Erythroblast (primary cell): Measurements from ENCODE around the gene ZNF180.
"Not testable (repeated sequence)": the region's sequence is repeated elsewhere in the genome, so short reads cannot be mapped to it uniquely, and the experiment has no call there.

Experiments used
- DNase-seq, 2 experiments: peaks; one replicate each; lab custom pipeline; 2025; lab: John Stamatoyannopoulos, UW
- GATA1 ChIP-seq: IDR thresholded peaks from 2 replicates; pipeline ENCODE4 v1.6.1; 2011; ENCODE audit warnings: low read depth, mild to moderate bottlenecking, control low read depth, low read length, moderate library complexity
- POLR2A ChIP-seq: IDR thresholded peaks from 2 replicates; pipeline ENCODE4 v1.6.1; 2011; ENCODE audit warnings: mild to moderate bottlenecking, low read length

The ZNF180 gene

DNA sequence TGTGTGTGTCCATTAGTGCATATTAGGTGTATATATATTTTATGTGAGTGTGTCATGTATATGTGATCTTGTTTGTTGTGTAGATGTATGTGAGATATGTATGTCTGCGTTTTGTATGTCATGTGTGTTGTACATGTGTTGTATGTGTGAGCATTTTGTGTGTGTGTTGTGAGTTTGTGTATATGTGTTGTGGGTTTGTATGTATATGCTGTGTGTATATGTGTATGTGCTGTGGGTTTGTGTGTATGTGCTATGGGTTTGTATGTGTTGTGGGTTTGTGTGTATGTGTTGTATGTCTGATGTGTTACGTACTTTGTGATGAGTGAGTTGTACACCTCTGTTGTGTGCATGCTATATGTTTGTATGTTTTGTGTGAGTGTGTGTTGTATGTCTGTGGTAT, 21.0 kb upstream of the ZNF180 start:
- TF ChIP-seq GATA1 (no peak), POLR2A (no peak)
- DNase-seq: no peak

DNA sequence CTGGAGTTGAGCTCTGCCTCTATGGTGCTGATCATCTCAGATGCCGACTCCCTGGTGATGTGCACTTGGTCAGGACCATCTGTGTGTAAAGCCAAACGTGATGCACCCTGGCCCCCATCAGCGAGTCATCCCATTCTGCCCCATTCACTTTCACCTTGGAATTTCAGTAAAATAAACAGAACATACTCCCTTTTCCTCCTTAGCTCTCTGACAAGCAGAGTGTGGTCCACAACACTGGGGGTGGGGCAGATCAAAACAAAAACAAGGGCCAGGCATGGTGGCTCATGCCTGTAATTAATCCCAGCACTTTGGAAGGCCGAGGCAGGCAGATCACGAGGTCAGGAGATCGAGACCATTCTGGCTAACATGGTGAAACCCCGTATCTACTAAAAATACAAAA, 16.8 kb upstream of the ZNF180 start:
- DNase-seq: no peak
- TF ChIP-seq GATA1 (no peak), POLR2A (no peak)

DNA sequence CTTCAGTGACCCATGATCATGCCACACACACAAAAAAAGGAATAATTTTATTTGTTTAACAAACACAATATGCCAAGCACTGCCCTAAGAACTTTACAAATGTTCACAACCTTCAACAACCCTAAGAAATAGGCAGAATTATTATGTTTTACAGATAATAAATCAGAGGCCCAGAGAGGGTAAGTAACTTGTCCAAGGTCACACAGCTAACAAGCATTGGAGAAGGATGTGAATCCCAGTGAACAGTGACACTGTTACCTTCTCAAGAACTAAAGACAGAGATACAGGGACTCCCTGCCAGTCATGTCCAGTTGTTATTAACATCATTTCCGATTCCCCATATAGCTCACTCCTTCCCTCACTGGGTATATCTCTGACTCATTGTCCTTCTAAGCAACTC, 15.6 kb upstream of the ZNF180 start:
- DNase-seq: no peak
- TF ChIP-seq GATA1 (no peak), POLR2A (no peak)

DNA sequence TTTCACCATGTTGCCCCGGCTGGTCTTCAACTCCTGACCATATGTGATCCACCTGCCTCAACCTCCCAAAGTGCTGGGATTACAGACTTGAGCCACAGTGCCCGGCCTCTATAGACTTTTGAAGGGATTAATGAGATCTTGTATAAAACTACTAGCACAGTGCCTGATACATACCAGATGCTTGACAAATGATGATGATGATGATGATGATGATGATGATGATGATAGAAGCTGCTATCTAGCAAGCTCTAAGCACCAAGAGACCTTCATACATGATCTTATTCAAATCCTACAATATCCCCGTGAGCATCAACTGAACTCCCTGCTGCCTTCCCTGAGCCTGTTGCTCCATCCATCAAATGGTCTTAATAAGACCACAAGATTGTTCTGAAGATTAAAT, 14.7 kb upstream of the ZNF180 start:
- TF ChIP-seq POLR2A (no peak), GATA1 (no peak)
- no peak for DNase-seq

DNA sequence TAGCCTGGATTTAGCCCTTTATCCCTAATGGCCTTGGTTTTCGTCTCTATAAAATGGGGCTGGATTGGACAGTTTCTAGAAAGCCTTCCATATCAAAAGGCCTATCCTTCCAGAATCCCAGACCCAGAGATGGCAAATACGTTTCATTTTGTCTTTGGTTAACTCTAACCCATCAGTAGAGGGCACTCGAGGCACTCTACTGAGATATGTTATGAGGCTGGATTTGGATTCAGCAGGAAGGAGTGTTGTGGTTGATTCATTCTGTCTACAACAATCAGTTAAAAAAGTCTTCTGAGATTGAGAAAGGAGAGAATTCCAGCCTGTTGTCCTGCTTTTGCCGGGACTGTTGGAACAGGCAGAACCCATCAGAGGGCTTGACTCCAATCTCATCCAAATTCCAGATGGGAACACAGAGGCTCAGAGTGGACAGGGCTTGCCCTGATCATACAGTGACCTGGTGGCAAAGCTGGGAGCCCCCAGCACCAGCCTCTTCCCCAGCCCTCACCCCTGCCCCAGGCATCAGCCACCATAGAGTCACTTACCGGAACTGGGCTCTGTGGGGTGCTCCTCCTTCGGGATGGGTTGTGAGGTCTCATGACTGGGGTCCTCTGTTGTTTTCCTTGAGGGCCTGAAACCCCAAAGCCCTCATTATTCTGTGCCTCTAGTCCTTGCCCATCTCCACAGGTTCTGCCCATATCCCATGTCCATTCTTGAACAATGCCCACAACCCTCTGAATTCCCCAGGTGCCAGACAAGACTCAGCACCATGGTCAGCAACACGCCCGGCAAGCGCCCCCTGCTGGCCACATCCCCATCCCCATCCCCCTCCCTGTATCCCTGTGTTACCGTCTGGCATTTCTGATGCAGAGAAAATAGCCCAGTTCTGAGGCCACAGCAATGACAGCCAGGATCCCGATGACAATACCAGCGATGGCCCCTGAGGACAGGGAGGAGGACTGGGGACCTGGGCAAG, 12.3 kb upstream of the ZNF180 start:
- peak; percentile 53 to 70 for DNase-seq
- TF ChIP-seq GATA1 (no peak), POLR2A (no peak)

DNA sequence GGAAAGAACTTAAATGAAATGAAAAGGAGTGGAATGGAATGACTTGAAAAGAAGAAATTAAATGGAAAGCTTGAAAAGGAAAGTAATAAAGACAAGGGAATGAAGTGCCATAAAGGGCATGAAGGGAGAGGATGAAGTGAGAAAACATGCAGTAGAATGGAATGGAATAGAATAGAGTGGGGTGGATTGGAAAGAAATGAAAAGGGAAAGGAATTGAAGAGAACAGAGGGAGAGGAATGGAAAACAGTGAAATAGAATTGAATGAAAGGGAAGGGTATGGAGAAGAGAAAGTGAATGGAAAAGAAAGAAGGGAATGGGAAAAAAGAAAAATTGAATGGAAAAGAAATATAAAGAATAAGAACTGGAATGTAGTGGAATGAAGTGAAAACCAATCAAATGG, 9.2 kb upstream of the ZNF180 start:
- TF ChIP-seq POLR2A (no peak), GATA1 (no peak)
- DNase-seq: no peak

DNA sequence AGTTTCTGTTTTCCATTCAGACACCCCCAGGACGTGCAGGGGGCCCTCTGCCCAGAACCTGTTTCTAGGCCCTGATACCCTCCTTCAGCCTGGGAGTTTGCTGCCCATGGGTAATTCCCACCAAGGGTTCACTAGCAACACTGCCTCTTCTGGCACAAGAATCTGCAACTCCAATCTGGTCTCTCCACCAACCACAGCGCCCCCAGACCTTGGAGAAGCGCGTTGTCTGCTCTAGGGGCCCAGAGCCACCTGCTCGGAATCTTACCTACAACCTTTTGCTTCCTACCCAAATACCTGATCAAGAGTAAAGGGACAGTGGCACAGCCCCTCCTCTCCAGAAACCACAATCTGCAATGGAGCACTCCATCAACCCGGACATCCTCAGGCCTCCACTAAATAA, 763 bp downstream of the ZNF180 start:
- DNase-seq: no peak
- TF ChIP-seq GATA1: no peak
- no peak for TF ChIP-seq POLR2A

DNA sequence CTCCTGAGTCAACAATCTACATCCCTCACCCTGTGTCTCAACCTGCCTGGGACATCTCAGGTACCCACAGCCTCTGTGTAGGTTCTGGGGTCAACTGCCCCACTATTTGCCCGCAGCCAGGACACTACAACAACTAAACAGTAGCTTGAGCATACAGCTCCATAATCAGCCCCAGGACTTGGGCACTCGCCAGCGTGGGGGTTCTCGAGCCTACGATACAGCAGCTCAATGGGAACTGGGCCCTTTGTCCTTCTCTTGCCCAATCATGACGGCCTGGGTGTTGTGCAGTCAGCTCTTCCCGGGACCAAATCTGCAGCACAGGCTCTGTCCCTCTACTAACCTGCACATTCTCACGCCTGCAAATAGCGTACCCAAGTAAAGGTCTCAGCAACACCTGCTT, 1.3 kb downstream of the ZNF180 start:
- TF ChIP-seq GATA1: no peak
- no peak for TF ChIP-seq POLR2A
- DNase-seq: no peak

DNA sequence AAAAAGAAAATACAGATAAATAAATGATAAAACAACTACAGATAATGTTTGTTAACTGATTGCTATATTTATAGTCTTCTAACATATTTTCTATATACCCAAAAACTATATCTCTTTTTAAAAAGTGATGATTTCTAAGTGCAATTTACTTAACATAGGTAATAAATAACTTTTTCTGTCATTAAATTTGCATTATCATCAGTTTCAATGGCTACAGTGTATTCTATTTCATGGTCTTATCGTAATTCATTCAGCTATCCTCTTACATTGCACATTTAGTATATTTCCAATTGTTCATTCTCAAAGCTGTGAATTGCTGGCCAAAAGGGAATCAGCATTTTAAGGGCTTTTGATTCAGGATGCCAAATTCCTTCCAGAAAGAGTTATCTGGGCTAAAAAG, 3.6 kb downstream of the ZNF180 start:
- no peak for DNase-seq
- TF ChIP-seq POLR2A: no peak
- TF ChIP-seq GATA1: no peak

DNA sequence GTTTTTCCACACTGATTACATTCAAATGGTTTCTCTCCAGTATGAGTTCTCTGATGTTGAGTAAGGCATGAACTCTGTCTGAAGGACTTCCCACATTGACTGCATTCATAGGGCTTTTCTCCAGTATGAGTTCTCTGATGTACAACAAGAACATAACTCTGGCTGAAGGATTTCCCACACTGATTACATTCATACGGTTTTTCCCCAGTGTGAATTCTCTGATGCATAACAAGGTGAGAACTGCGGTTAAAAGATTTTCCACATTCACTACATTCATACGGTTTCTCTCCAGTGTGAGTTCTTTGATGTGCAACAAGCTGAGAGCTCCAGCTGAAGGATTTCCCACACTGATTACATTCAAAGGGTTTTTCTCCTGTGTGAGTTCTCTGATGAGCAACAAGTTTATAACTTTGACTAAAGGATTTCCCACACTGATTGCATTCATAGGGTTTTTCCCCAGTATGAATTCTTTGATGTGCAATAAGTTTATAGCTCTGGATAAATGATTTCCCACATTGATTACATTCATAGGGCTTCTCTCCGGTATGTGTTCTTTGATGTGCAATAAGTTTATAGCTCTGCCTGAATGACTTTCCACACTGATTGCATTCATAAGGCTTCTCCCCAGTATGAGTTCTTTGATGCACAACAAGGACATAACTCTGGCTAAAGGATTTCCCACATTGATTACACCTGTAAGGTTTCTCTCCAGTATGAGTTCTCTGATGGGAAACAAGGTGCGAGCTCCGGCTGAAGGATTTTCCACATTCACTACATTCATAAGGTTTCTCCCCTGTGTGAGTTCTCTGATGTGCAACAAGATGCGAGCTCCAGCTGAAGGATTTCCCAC, 23.5 kb downstream of the ZNF180 start:
- peak; percentile 55 to 60 for DNase-seq
- TF ChIP-seq GATA1 (no peak), POLR2A (no peak)

DNA sequence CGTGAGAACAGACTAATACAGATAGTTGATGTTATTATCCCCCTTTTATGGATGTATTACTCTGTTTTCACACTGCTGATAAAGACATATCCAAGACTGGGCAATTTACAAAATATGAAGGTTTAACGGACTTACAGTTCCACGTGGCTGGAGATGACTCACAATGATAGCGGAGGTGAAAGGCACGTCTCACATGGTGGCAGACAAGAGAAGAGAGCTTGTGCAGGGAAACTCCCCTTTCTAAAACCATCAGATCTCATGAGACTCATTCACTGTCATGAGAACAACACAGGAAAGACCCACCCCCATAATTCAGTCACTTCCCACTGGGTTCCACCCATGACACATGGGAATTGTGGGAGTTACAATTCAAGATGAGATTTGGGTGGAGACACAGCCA, 31.6 kb downstream of the ZNF180 start:
- not testable (repeated sequence) for DNase-seq

DNA sequence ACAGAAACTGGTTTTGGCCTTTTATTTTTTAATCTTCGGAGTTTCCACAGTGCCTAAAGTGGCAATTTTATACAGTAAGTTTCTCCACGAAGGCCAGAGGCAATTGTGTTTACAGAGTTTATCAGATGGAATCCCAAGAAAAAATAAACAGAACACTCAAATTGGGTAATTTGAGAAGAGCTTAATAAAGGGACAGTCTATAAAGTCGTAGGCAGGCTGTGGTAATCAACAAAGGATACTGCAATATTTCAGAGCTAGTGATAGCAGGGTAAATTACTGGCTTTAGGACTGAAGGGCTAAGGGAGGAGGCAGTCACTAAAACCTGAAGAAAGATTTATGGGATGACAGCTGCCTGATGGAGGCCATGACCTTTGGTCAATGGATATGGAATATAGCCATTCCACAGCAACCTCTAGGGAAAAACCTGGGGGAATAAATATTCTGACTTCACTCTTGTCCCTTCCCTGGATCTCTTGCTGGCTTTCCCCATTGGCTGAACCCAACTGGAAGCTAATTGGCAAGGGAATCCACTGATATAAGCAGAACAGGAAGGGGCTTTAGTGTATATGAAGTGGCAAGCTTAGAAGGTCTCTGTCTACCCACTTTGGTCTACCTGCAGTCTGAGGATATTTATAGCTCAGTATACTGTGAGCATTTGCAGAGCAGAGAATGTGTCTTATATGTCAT, 37.6 kb downstream of the ZNF180 start:
- DNase-seq: not testable (repeated sequence)

DNA sequence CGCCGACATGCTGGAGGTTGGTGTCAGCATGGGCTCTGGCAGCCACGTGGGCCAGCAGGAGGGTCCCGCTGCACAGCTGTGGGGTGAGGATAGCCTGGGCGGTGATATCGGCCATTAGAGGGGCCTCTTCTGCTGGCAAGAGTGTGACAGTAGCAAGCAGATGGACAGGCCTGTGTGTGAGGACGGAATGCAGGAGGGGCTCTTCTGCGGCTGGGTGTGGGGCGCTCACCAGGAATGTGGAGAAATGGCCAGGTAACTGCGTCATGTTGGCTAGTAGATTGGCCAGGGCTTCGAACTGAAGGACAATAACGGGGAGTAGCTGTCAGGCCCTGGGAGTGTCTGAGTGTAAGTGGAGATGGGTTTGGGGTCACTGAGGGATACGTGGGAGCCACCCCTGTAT, 44.3 kb downstream of the ZNF180 start:
- DNase-seq: not testable (repeated sequence)

DNA sequence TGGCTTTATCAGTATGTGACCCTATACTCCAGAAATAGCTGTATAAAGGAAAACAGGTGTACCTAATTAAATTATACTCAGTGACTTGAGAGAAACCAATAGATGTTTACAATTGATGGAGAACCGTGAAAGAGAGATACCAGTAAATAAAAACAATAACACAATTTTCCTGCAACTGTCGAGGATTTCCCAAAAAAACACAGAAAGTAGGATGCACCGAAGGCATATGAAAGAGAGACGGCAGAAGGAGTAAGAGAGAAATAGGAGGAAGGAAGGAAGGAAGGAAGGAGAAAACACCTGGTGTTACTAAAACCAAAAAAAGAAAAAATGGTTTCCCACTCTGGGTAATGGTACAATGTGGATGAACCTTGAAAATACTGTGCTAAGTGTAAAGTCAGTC, 45.2 kb downstream of the ZNF180 start:
- TF ChIP-seq POLR2A: no peak
- no peak for TF ChIP-seq GATA1
- no peak for DNase-seq
